Measurements from ENCODE around the gene FRZB.

FRZB gene

DNA sequence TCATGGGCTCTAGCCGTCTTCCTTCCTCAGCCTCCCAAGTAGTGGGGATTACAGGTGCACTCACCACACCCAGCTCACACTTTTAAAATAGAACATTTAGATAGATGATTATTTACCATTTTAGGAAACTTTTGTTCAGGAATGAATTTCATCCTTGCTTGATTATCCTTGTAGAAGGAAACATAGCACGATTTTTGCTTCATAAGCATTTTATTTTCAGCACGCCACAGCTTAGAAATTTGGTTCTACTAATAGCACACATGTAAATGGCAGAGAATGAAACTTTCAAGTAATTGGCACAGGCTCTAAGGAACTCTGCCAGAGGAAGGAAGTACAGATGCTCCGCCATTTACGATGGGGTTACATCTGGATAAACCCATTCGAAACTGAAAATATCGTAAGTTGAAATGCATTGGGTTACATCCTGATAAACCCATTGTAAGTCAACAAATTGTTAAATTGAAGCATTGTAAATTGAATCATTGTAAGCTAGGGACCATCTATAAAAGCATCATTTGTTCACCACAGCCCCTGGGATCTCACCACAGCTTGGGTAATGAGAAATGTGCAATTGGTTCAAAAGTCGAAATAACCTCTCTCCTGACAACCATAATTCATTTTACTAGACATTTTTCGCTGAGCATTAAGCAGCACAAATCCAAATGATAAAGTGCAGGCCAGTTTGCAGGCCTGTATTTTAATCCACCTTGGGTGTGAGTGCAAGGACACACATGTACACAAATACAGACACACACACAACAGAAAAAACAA, 33.2 kb downstream of the FRZB start (continued):
- TF ChIP-seq ZNF565 (CRISPR knock-in tag; conservative IDR thresholded peaks at IDR 0.05; ENCODE audit: low read depth) (no peak), OSR1 (CRISPR knock-in tag; IDR thresholded peaks at IDR 0.05) (no peak), ZNF8 (CRISPR knock-in tag; IDR thresholded peaks at IDR 0.05) (no peak), PPARA (CRISPR knock-in tag; IDR thresholded peaks at IDR 0.05; ENCODE audit: borderline replicate concordance) (no peak), SNAI2 (CRISPR knock-in tag; IDR thresholded peaks at IDR 0.05) (no peak)

DNA sequence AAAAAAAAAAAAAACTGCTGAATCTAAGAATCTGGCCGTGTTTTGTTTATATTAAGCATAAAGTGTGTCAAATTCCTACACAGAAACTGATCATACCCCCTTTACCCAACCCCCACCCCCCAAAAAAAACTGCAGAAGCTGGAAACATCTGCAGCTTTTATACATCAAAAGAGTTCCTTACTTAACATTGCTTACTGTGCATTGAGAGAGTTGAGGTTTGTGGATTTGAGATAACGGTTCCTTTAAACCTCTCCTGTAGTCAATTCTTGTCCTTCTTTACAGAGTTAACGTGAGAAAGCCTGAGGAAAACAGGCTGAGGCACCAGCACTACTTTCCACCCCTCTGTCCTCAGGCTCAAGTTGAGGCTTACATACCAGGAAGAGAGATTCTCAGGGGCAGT, 34.5 kb downstream of the FRZB start:
- ATAC-seq: no peak

GRCh38 chr2:182831101-182831500, 35.3 kb downstream of the FRZB start:
- ATAC-seq: 0 out of 3 replicates have a peak, but pooled peaks have one; percentile 16
- TF ChIP-seq TCF4 (CRISPR knock-in tag; IDR thresholded peaks at IDR 0.05; ENCODE audit: borderline replicate concordance) (peak; percentile 54; the same call in 1 of the 2 replicates), ESRRG (CRISPR knock-in tag; IDR thresholded peaks at IDR 0.05) (no peak)
- TF ChIP-seq, protein P1, sequence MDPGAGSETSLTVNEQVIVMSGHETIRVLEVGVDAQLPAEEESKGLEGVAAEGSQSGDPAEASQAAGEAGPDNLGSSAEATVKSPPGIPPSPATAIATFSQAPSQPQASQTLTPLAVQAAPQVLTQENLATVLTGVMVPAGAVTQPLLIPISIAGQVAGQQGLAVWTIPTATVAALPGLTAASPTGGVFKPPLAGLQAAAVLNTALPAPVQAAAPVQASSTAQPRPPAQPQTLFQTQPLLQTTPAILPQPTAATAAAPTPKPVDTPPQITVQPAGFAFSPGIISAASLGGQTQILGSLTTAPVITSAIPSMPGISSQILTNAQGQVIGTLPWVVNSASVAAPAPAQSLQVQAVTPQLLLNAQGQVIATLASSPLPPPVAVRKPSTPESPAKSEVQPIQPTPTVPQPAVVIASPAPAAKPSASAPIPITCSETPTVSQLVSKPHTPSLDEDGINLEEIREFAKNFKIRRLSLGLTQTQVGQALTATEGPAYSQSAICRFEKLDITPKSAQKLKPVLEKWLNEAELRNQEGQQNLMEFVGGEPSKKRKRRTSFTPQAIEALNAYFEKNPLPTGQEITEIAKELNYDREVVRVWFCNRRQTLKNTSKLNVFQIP (CRISPR knock-in tag; IDR thresholded peaks at IDR 0.05; ENCODE audit: borderline replicate concordance, low read depth): no peak

More for the DNA sequence above, 34.5 kb downstream of the FRZB start:
- TF ChIP-seq OSR1 (CRISPR knock-in tag; IDR thresholded peaks at IDR 0.05) (no peak), ZFP3 (CRISPR knock-in tag; IDR thresholded peaks at IDR 0.05) (no peak), CSDC2 (CRISPR knock-in tag; IDR thresholded peaks at IDR 0.05) (no peak), ZNF70 (CRISPR knock-in tag; IDR thresholded peaks at IDR 0.05) (no peak), ESRRG (CRISPR knock-in tag; IDR thresholded peaks at IDR 0.05) (no peak), BACH2 (CRISPR knock-in tag; IDR thresholded peaks at IDR 0.05; ENCODE audit: borderline replicate concordance) (no peak), TCF4 (CRISPR knock-in tag; IDR thresholded peaks at IDR 0.05; ENCODE audit: borderline replicate concordance) (no peak)

- no peak for TF ChIP-seq PPARA (CRISPR knock-in tag; IDR thresholded peaks at IDR 0.05; ENCODE audit: borderline replicate concordance)
- no peak for TF ChIP-seq RARB (CRISPR knock-in tag; IDR thresholded peaks at IDR 0.05)
- TF ChIP-seq, protein P2, sequence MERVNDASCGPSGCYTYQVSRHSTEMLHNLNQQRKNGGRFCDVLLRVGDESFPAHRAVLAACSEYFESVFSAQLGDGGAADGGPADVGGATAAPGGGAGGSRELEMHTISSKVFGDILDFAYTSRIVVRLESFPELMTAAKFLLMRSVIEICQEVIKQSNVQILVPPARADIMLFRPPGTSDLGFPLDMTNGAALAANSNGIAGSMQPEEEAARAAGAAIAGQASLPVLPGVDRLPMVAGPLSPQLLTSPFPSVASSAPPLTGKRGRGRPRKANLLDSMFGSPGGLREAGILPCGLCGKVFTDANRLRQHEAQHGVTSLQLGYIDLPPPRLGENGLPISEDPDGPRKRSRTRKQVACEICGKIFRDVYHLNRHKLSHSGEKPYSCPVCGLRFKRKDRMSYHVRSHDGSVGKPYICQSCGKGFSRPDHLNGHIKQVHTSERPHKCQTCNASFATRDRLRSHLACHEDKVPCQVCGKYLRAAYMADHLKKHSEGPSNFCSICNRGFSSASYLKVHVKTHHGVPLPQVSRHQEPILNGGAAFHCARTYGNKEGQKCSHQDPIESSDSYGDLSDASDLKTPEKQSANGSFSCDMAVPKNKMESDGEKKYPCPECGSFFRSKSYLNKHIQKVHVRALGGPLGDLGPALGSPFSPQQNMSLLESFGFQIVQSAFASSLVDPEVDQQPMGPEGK (CRISPR knock-in tag; IDR thresholded peaks at IDR 0.05; ENCODE audit: borderline replicate concordance): no peak
- no peak for TF ChIP-seq TOX (CRISPR knock-in tag; IDR thresholded peaks at IDR 0.05; ENCODE audit: borderline replicate concordance)
- no peak for TF ChIP-seq CREB5 (CRISPR knock-in tag; IDR thresholded peaks at IDR 0.05; ENCODE audit: low read depth)
- no peak for TF ChIP-seq TCF4 (CRISPR knock-in tag; IDR thresholded peaks at IDR 0.05; ENCODE audit: borderline replicate concordance)
- no peak for TF ChIP-seq ISL1 (CRISPR knock-in tag; IDR thresholded peaks at IDR 0.05)
- TF ChIP-seq, protein P3, sequence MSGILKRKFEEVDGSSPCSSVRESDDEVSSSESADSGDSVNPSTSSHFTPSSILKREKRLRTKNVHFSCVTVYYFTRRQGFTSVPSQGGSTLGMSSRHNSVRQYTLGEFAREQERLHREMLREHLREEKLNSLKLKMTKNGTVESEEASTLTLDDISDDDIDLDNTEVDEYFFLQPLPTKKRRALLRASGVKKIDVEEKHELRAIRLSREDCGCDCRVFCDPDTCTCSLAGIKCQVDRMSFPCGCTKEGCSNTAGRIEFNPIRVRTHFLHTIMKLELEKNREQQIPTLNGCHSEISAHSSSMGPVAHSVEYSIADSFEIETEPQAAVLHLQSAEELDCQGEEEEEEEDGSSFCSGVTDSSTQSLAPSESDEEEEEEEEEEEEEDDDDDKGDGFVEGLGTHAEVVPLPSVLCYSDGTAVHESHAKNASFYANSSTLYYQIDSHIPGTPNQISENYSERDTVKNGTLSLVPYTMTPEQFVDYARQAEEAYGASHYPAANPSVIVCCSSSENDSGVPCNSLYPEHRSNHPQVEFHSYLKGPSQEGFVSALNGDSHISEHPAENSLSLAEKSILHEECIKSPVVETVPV (CRISPR knock-in tag; IDR thresholded peaks at IDR 0.05): no peak
- TF ChIP-seq ZNF565 (CRISPR knock-in tag; conservative IDR thresholded peaks at IDR 0.05; ENCODE audit: low read depth): no peak
- TF ChIP-seq, protein P1 (CRISPR knock-in tag; IDR thresholded peaks at IDR 0.05; ENCODE audit: borderline replicate concordance, low read depth): no peak
- TF ChIP-seq ZNF8 (CRISPR knock-in tag; IDR thresholded peaks at IDR 0.05): no peak
- TF ChIP-seq TSHZ2 (CRISPR knock-in tag; IDR thresholded peaks at IDR 0.05): no peak
- TF ChIP-seq GLIS3 (CRISPR knock-in tag; IDR thresholded peaks at IDR 0.05): no peak
- TF ChIP-seq ZNF70 (CRISPR knock-in tag; IDR thresholded peaks at IDR 0.05): no peak
- no peak for TF ChIP-seq ZC3H10 (CRISPR knock-in tag; IDR thresholded peaks at IDR 0.05)
- no peak for TF ChIP-seq ZFP3 (CRISPR knock-in tag; IDR thresholded peaks at IDR 0.05)
- no peak for TF ChIP-seq CSDC2 (CRISPR knock-in tag; IDR thresholded peaks at IDR 0.05)
- TF ChIP-seq BACH2 (CRISPR knock-in tag; IDR thresholded peaks at IDR 0.05; ENCODE audit: borderline replicate concordance): no peak
- no peak for TF ChIP-seq ZFP30 (CRISPR knock-in tag; IDR thresholded peaks at IDR 0.05)
- no peak for TF ChIP-seq ESRRG (CRISPR knock-in tag; IDR thresholded peaks at IDR 0.05)
- no peak for ATAC-seq
Observed at GRCh38 chr2:182827182-182827879, 39.1 kb downstream of the FRZB start.

Data from SK-N-SH treated with all-trans-retinoic acid at 6 μM for 48 hours (cell line).